AG04450 (cell line): ENCODE results near the gene SLC16A5. TPM values are rescaled to one million over a fixed set of nuclear protein-coding genes. Genes with fewer than 3 reads are reported as not detected.
A peak's percentile ranks its signal among the peaks of the same experiment; 100 is the strongest.
"Not testable (repeated sequence)": the region's sequence is repeated elsewhere in the genome, so short reads cannot be mapped to it uniquely, and the experiment has no call there.

Source experiments
- CTCF ChIA-PET: fragments of 300-600, 350-600 bp; formaldehyde crosslinking; extraction: SDS; loops from one replicate; lab custom pipeline; 2022; ENCODE audit warnings: antibody characterized with exemption, inconsistent platforms; lab: Charles Lee
- POLR2A ChIA-PET: fragments of 350-600 bp; formaldehyde crosslinking; extraction: SDS; loops from one replicate; lab custom pipeline; 2021; ENCODE audit warnings: antibody characterized with exemption, inconsistent platforms; lab: Yijun Ruan, JAX
- DNase-seq: peaks from one replicate; pipeline ENCODE4 v3.0.0-alpha.2; 2011; ENCODE audit warnings: low read depth, low spot score
- H3K27ac ChIP-seq: one replicate; pipeline ENCODE4 v1.5.1; 2012; ENCODE audit warnings: low read depth, low read length, control low read depth
- H3K27me3 ChIP-seq: one replicate; pipeline ENCODE4 v1.6.0; 2012; ENCODE audit warnings: low read length; ENCODE audit not compliant: control insufficient read depth, insufficient read depth
- H3K4me3 ChIP-seq: 2 replicates; pipeline ENCODE4 v1.5.1; 2011; ENCODE audit warnings: mild to moderate bottlenecking, low read depth, low read length, control low read depth
- H3K9me3 ChIP-seq: 2 replicates; pipeline ENCODE4 v1.5.1; 2012; ENCODE audit warnings: low read length; ENCODE audit not compliant: control insufficient read depth, insufficient read depth
- polyA plus RNA-seq: library from polyadenylated mRNA; depleted of rRNA; stranded (reverse); fragments of >200 nt; gene quantifications from 2 replicates; pipeline ENCODE4 v1.2.3, GENCODE V29; 2011
- TF ChIP-seq, protein P1 (sequence below): IDR thresholded peaks from 2 replicates; pipeline ENCODE4 v1.5.1; 2011; ENCODE audit warnings: low read depth, low read length, control low read depth, inconsistent platforms

Gene SLC16A5
- polyA plus RNA-seq, 1 experiment = 2.9 TPM

DNA sequence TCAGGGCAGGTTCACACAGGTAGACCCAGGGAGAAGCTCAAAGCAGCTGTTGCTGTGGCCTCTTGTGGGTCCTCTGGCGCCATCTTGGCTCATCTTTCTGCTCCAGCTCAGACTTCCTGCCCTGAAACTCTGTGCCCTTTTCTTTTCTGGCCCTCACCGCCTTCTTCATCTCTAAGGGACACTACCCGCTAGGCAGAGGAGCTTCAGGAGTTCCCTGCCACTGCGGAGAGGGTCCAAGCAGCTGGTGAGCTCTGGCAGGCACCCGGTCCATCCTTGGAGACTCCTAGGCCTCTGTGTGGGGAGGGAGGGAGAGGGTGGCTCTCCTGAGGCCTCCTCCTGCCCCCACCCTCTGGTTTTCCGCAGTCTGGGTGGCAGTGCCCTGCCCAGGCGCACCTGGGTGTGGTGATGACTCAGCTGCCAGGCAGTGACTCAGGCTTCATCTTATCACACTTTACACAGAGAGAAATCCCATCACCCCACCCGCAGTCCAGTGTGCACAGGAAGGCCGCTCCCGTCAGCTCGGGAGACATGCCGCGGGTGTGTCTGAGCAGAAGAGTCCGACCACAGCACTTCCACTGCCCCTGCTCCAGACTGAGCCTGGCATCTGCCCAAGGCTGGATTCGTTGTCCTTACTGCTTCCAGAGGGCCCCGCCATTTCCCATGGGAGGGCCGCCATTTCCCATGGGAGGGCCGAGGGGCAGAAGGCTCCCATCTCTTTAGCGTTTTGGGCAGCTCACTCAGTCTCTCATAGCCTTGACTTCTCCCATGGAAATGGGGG lies 36.5 kb downstream of the SLC16A5 start:
- ChIA-PET CTCF (interaction anchor here (0.7 to 5.2 kb wide), 5 partner anchors 11 to 126 kb away, joined by 3 to 44 read pairs (median 5); no protein-coding TSS in a partner anchor), POLR2A (interaction anchor here (1.2 kb wide), 1 partner anchor 15 kb away, joined by 4 read pairs; no protein-coding TSS in a partner anchor)
- no peak for DNase-seq
- H3K9me3 ChIP-seq = peaks cover 5% of the 10 kb centered on the region; the same call in 1 of the 2 replicates
- no peak overlapping the region for H3K4me3 ChIP-seq
- no peaks in the 10 kb centered on the region for H3K27me3 ChIP-seq
- TF ChIP-seq, protein P1, sequence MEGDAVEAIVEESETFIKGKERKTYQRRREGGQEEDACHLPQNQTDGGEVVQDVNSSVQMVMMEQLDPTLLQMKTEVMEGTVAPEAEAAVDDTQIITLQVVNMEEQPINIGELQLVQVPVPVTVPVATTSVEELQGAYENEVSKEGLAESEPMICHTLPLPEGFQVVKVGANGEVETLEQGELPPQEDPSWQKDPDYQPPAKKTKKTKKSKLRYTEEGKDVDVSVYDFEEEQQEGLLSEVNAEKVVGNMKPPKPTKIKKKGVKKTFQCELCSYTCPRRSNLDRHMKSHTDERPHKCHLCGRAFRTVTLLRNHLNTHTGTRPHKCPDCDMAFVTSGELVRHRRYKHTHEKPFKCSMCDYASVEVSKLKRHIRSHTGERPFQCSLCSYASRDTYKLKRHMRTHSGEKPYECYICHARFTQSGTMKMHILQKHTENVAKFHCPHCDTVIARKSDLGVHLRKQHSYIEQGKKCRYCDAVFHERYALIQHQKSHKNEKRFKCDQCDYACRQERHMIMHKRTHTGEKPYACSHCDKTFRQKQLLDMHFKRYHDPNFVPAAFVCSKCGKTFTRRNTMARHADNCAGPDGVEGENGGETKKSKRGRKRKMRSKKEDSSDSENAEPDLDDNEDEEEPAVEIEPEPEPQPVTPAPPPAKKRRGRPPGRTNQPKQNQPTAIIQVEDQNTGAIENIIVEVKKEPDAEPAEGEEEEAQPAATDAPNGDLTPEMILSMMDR = no peak
- H3K27ac ChIP-seq = peak overlapping the region; percentile 11

DNA sequence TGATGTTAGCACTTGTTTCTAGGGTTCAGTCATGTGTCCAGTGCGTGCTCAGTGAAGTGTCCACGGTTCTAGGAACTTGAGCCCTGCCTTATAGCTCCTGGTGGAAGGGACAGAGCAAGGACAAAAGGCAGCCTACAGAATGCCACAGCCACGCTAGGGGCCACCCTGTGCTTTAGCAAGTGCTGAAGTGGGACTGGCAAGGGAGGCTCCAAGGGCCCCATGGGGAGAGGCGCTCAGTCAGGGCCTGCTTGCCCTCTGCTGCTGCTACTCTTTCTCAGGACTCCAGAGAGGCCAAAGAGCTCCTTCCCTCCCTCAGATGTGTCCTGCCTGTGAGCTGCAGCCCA lies 37.0 kb downstream of the SLC16A5 start:
- no peaks in the 10 kb centered on the region for H3K27me3 ChIP-seq
- no peak for DNase-seq
- no peak overlapping the region for H3K4me3 ChIP-seq
- H3K9me3 ChIP-seq = peaks cover 5% of the 10 kb centered on the region; the same call in 1 of the 2 replicates
- POLR2A ChIA-PET = interaction anchor here (1.2 kb wide), 1 partner anchor 15 kb away, joined by 4 read pairs; no protein-coding TSS in a partner anchor
- TF ChIP-seq, protein P1 = no peak
- no peak overlapping the region for H3K27ac ChIP-seq
- CTCF ChIA-PET = interaction anchor here (1.0 to 5.2 kb wide), 3 partner anchors 11 to 77 kb away, joined by 5 to 44 read pairs (median 9); no protein-coding TSS in a partner anchor

DNA sequence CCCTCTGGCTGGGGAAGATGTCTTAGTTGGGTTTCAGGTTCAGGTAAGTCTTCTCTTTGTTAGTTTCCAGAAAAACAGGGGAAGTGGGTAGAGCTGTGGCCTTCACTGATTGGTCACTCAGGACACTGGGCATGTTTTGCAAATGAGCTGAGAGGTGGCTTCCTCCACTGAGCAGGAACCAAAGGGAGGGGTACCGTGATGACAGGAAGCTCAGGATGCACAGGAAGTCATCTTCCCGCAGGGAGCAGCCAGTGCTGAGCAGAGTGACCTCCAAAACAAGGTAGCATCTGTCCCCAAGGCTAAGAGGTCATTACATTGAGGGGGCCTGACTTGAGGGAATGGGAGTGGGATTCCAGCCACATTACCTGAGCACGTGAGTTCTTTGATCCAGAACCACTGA lies 38.2 kb downstream of the SLC16A5 start:
- Histone ChIP-seq H3K27ac (no peak overlapping the region), H3K9me3 (peaks cover 5% of the 10 kb centered on the region; the same call in 1 of the 2 replicates), H3K4me3 (no peak overlapping the region), H3K27me3 (no peaks in the 10 kb centered on the region)
- TF ChIP-seq, protein P1 = no peak
- ChIA-PET CTCF (interaction anchor here (5.2 kb wide), 1 partner anchor 12 kb away, joined by 44 read pairs; no protein-coding TSS in a partner anchor), POLR2A (no interaction called here)
- no peak for DNase-seq

DNA sequence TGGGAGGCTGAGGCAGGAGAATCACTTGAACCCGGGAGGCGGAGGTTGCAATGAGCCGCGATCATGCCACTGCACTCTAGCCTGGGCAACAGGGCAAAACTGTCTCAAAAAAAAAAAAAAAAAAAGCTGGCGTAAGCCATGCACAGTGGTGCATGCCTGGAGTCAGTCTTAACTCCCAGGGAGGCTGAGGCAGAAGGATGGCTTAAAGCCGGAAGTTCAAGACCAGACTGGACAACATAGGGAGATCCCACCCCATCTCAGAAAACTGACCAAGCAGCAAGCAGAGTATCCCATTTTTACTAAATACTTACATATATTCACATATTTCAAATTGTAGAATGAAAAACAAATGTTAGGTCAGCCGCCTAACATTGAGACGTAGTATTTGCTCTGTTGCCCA lies 39.2 kb downstream of the SLC16A5 start:
- no peak overlapping the region for H3K4me3 ChIP-seq
- H3K27ac ChIP-seq = no peak overlapping the region
- H3K27me3 ChIP-seq = no peaks in the 10 kb centered on the region
- DNase-seq = no peak
- ChIA-PET POLR2A (no interaction called here), CTCF (interaction anchor here (0.6 to 2.1 kb wide), 3 partner anchors 13 to 263 kb away, joined by 4 to 13 read pairs (median 9); no protein-coding TSS in a partner anchor)
- TF ChIP-seq, protein P1 = no peak
- H3K9me3 ChIP-seq = peaks cover 5% of the 10 kb centered on the region; the same call in 1 of the 2 replicates

DNA sequence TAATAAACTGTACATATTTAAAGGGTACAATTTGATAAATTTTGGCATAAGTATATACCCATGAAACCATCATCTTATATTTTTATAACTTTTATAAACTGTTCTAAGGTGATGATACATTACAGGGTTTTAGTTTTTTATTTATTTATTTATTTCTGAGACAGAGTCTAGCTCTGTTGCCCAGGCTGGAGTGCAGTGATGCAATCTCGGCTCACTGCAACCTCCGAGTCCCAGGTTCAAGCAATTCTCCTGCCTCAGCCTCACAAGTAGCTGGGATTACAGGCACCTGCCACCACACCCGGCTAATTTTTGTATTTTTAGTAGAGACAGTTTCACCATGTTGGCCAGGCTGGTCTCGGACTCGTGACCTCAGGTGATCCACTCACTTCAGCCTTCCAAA lies 40.2 kb downstream of the SLC16A5 start:
- DNase-seq, POLR2A ChIA-PET, H3K27ac ChIP-seq, H3K4me3 ChIP-seq, H3K27me3 ChIP-seq, H3K9me3 ChIP-seq: not testable (repeated sequence)
- CTCF ChIA-PET = interaction anchor here (2.1 kb wide), 1 partner anchor 14 kb away, joined by 13 read pairs; no protein-coding TSS in a partner anchor
